ENCODE measurements around the gene PDSS2.
"Not testable (repeated sequence)": the region's sequence is repeated elsewhere in the genome, so short reads cannot be mapped to it uniquely, and the experiment has no call there.

Gene PDSS2

DNA sequence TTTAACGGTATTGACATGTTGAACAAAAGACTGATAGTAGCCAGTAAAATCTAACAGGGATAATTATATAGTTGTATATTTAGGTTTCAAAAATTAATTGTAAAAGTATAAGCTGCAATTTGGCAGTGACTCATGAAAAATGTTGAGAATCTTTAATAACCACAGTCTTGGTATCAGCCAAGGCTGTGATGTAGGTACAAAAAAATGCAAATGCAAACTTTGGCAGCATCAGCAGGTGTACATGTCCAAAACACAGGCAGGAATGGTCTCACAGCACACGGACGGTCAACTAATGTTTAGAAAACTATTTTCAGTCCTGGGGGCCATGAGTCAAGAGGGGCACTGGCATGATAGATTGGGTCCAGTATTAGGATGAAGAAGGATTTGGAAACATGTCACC, 285.6 kb downstream of the PDSS2 start:
- no peak overlapping the region for H3K4me3 ChIP-seq (replicated peaks in 1 of 2; ENCODE audit: low read depth in 2 of 2, low read length in 2 of 2)
- DNase-seq (ENCODE audit: low read depth in 2 of 2): peak in 1 of 2 donors; percentile 24
- TF ChIP-seq, protein P1, sequence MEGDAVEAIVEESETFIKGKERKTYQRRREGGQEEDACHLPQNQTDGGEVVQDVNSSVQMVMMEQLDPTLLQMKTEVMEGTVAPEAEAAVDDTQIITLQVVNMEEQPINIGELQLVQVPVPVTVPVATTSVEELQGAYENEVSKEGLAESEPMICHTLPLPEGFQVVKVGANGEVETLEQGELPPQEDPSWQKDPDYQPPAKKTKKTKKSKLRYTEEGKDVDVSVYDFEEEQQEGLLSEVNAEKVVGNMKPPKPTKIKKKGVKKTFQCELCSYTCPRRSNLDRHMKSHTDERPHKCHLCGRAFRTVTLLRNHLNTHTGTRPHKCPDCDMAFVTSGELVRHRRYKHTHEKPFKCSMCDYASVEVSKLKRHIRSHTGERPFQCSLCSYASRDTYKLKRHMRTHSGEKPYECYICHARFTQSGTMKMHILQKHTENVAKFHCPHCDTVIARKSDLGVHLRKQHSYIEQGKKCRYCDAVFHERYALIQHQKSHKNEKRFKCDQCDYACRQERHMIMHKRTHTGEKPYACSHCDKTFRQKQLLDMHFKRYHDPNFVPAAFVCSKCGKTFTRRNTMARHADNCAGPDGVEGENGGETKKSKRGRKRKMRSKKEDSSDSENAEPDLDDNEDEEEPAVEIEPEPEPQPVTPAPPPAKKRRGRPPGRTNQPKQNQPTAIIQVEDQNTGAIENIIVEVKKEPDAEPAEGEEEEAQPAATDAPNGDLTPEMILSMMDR (IDR thresholded peaks at IDR 0.05; ENCODE audit: low read depth, low read length): no peak

DNA sequence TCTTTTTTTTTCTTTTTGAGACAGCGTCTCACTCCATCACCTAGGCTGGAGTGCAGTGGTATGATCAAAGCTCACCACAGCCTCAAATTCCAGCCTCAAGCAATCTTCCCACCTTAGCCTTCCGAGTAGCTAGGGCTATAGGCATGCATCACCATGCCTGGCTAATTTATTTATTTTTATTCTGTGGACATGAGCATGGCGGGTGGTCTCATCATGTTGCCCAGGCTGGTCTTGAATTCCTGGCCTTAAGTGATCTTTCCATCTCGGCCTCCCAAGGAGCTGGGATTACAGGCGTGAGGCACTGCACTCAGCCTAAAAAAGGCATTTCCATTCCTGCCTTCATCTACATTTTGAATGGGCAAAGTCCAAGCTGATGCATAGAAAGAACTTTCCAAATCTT, 287.9 kb downstream of the PDSS2 start:
- TF ChIP-seq, protein P1 (IDR thresholded peaks at IDR 0.05; ENCODE audit: low read depth, low read length): no peak
- no peak for DNase-seq (ENCODE audit: low read depth in 2 of 2)

DNA sequence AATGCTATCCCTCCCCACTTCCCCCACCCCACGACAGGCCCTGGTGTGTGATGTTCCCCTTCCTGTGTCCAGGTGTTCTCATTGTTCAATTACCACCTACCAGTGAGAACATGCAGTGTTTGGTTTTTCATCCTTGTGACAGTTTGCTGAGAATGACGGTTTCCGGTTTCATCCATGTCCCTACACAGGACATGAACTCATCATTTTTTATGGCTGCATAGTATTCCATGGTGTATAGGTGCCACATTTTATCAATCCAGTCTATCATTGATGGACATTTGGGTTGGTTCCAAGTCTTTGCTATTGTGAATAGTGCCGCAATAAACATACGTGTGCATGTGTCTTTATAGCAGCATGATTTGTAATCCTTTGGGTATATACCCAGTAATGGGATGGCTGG, 295.1 kb downstream of the PDSS2 start:
- DNase-seq (ENCODE audit: low read depth in 2 of 2); H3K4me3 ChIP-seq (replicated peaks in 1 of 2; ENCODE audit: low read depth in 2 of 2, low read length in 2 of 2): not testable (repeated sequence)

More for the DNA sequence above, 287.9 kb downstream of the PDSS2 start:
- no peak overlapping the region for H3K4me3 ChIP-seq (replicated peaks in 1 of 2; ENCODE audit: low read depth in 2 of 2, low read length in 2 of 2)

DNA sequence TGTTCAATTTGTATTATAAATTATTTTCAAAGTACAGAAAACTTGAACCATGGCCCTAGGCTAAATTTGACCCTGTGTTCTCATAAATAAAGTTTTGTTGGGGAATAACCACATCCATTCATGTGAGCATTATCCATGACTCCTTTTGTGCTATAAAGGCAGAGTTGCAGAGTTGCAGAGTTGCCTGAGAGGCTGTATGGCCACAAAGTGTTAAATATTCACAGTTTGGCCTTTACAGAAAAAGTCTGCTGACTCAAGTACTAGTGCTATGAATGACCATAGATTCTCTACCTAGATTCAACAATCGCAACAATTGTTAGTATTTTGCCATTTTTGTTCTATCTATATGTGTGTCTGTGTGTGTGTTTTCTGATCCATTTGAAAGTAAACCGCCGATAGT, 297.8 kb downstream of the PDSS2 start:
- DNase-seq (ENCODE audit: low read depth in 2 of 2): no peak
- TF ChIP-seq, protein P1 (IDR thresholded peaks at IDR 0.05; ENCODE audit: low read depth, low read length): no peak
- no peak overlapping the region for H3K4me3 ChIP-seq (replicated peaks in 1 of 2; ENCODE audit: low read depth in 2 of 2, low read length in 2 of 2)

DNA sequence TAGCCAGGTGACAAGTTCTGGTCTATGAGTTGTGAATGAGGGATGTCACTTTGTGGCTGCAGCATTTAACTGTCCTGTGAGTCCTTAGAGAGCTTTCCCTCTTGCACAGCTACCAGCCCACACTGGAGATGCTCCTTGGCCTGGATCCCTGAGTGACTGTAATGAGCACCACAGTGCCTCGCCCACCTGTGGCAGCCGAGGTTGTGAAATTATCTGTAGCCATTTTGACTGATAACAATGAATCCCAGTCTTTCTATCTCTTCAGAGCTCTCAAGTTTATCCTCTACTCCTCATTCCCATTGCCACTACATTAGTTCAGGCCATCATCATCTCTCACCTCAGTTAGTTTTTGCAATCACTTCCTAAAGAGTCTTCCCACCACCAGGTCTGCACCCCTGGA, 302.7 kb downstream of the PDSS2 start:
- H3K4me3 ChIP-seq (replicated peaks in 1 of 2; ENCODE audit: low read depth in 2 of 2, low read length in 2 of 2): no peak overlapping the region
- TF ChIP-seq, protein P1 (IDR thresholded peaks at IDR 0.05; ENCODE audit: low read depth, low read length): no peak
- no peak for DNase-seq (ENCODE audit: low read depth in 2 of 2)

DNA sequence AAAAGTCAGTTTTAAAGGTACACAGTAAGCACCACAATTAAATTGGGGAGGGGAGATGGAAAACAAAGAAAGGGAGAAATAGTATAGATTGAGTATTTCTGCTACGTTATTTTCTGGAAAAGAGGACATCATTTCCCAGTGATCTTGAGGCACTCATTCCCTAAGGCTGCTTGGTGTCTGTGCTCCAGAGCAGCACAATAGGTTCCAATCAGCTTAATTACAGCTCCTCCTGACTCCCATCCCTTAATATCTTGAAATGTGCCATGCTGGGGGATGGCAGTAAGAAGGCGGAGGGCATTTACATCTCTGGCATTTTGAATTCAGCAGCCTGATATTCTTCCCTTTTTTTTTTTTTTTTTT, 304.6 kb downstream of the PDSS2 start:
- TF ChIP-seq, protein P1 (IDR thresholded peaks at IDR 0.05; ENCODE audit: low read depth, low read length): no peak
- H3K4me3 ChIP-seq (replicated peaks in 1 of 2; ENCODE audit: low read depth in 2 of 2, low read length in 2 of 2): no peak overlapping the region
- DNase-seq (ENCODE audit: low read depth in 2 of 2): no peak

DNA sequence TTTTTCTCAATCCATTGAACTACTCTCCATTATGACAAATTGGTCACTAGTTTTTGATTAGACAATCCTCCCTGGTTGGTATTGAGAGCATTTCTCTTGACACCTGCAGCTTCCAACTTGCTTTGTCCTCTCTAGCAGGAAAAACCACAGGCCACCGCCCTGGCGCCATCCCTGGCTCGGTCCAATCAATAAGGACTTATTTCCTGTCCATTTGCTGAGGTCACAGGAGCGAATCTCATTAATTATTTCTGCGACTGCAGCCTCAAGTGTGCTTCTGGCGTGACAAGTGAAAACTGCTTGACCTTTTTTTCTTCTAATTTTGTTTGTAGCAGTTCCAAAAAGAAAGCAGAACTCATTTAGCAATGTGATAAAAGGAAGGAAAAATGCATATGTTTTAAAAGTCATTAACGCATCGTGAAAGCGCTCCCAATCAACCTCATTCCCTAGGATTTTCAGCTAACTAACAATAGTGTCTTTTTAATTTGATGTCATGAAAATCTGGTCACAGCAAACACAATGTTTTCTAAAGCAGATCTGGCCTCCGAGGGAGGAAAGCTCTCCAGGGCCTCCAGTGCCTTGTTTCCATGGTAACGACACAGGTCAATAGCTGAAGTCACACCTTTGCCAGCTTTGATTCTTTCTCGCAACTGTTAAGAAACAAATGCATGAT, 305.1 kb downstream of the PDSS2 start:
- TF ChIP-seq, protein P1 (IDR thresholded peaks at IDR 0.05; ENCODE audit: low read depth, low read length): no peak
- no peak overlapping the region for H3K4me3 ChIP-seq (replicated peaks in 1 of 2; ENCODE audit: low read depth in 2 of 2, low read length in 2 of 2)
- no peak for DNase-seq (ENCODE audit: low read depth in 2 of 2)
